CD4-positive, alpha-beta T cell treated with Interleukin-6 at 100 ng/mL for 8 hours (primary cell): ENCODE results near the gene GDF2.

Experiments
- DNase-seq: peaks from one replicate; pipeline ENCODE4 v3.0.0-alpha.2; 2020; ENCODE audit warnings: mixed read lengths, low spot score

The GDF2 gene

DNA sequence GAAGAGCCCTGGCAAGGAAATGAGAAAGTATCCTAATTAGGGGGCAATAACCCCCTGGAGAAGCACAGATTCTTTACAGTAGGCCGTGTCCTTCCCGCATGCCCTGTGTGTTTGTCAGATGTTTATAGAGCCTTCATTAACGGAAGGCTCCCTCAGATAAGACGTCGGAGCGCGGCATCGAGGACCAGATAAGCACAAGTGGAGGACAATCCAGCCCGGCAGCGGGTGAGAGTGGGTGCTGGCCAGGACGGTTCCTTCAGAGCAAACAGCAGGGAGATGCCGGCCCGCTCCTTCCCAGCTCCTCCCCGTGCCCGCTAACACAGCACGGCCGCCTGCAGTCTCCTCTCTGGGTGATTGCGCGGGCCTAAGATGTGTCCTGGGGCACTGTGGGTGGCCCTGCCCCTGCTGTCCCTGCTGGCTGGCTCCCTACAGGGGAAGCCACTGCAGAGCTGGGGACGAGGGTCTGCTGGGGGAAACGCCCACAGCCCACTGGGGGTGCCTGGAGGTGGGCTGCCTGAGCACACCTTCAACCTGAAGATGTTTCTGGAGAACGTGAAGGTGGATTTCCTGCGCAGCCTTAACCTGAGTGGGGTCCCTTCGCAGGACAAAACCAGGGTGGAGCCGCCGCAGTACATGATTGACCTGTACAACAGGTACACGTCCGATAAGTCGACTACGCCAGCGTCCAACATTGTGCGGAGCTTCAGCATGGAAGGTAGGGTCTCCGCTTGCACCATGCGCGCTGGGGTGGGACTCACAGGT lies at the start of gene GDF2:
GDF2 (plus strand) TSS at position 155 of the 762 bp plus-strand sequence; CDS start at position 370, 215 bp downstream.
- no peak for DNase-seq

DNA sequence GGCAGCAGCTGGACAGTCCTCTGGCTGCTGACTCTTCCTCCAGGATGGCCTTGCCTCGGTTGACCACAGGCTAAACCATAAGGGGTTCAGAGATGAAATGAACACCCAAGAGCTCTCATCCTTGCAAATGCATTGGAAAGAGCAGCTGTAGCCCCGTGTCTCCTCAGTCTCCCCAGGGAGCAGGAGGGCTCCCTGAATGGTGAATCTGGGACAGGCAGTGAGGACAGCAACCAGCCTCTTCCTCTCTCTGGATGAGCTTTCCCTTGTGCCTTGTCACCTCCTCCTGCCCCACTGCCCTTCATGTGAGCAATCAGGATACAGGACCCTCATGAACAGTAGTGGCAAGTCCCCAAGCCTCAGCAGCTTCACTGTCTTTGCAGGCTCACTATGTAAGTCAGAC lies 46.2 kb upstream of the GDF2 start:
- no peak for DNase-seq

DNA sequence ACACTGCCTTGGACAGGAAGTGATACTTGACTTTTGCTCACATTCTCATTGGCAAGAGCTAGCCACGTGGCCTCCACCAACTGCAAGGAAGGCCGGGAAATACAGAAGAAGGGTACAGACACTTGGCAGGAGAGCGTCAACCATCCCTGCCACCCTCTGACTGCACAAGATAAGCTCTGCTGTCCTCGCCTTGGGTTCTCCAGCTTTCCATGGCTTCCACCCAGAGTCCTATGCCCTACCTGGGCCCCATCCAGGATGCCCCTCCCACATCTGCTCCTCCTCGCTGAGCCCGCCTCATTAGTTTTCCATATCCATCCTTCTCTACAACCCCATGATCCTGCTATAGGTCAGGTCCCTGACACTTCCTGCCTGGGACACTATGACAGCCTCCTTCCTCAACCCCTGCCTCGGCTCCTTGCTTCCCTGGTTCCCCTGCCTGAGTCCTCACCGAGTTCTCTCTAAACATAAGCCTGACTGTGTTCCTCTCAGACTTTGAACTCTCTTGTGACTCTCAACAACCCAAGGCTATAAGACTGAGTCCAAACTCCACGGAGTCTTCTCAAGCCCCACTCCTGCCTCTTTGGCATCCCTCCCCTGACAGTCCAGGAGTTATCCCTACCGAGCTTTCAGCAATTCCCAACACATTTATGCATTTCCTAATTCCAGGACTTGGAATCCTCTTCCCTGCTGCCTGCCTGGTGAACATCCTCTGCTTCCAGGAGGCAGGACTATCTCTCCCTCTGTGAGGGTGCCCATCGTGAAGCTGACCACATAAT lies 45.5 kb upstream of the GDF2 start:
- DNase-seq, result no peak

DNA sequence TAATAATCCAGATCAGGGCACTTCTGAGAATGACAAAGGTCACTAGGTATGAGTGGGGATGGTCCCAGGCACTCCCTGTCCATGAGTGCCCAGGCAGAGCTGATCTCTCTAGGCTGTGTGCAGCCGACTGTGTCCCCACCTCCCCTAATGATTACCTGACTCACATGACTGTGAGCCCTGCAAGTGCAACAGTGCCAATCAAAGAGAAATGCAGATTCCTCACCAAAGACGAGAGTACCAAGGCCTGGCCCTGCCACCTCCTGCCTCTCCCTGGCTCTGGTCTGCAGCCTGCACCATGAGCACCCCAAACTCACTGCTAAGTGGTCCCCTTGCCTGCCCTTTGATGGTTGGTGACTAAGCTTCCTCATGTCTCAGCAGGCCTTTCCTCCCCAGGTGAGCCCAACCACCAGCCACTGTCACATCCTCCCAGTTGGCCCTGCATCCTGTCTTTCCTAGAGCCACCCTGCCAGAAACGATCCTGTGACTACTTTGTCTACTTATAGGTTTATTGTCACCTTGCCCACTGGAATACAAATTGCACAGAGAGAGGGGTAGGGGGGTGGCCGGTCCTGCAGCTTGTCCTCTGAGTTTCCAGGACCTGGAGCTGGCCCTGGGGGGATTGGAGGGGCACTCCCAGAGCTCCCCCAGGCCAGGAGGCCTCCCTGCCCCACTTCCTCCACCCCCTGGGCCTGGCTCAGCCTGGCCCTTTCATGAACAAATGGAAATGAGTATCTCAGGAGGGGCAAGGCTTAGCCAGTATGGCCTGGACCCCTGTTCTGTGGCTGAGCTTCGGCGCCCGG lies 44.7 kb upstream of the GDF2 start:
- peak; percentile 72 for DNase-seq

DNA sequence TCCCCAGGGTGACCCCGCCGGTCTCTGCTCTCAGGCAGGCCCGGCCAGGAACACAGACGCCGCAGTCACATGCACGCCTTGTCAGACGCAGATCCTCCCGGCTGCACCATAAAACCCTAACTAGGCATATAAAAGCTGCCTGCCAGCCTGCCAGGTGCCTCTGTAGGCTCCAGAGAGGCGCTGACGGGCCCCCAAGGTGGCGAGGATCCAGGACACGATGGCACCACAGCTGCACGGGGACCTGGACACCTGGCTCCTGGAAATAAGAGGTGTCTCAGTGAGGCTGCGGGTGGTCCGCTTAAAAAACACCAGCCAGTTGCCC lies 44.1 kb upstream of the GDF2 start:
- DNase-seq, result no peak

DNA sequence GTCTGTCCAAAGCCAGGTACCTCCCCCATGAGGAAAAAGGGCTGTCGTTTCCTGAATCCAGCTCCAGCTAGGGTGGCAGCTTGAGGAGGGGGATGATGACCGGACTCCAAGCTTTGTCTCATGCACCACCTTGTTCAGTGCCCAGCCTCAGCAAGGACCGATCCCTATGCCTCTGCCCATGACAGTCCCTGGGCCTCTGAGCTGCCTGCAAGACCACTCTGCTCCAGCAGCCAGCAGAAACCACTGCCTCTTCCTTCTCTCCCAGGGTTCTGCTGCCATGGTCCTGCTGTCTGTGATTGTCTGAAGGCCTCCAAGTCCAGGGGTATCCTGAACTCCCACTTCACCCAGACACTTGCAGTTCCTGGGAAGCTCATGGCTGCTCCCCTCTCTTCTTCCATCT lies 43.5 kb upstream of the GDF2 start:
- DNase-seq, result no peak

DNA sequence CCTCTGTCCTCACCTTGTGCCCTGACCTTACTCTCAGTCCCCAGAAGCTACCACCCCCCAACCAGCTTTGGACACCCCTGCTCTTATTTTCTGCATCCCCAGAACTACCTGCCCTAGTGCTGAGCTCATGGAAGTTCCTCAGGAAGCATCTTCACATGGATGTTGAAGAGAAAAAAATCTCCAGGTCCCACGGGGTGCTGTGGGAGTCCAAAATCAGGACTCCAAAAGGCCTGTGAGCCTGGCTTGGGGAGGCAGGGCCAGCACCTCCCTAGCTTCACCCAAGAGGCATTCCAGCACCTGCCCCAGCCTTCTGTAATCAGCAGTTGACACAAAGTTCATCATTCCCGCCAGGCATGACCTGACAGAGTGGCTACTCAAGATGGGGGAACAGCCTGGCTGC lies 43.0 kb upstream of the GDF2 start:
- no peak for DNase-seq

DNA sequence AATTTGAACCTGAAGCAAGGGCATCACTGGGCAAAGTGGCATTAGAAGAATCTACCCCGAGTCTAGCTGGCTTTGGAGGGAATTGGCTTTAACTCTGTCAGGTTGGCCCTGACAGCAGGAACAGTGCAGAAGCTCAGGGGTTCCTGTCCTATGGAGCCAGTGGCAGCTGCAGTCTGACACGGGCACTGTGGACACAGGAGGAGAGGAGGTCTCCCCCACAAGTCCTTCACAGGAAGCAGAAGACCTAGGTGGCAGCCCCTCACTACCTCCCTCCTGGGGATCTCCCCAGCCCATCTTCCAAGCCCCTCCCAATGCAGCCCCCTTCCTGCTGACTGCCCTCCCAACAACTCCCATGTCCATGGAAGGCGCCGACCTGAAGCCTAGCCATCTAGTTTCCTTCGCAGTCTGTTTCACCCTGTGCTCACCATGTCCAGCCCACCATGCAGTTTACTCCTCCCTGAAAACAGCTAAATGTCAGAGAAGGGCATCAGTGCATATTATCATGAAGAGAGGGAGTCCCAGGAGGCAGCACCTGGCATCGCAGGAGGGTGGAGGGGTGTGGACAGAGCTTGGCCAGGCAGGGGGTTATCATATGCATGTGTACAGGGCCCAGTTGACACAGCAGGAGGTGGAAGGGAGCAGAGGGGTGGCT lies 40.1 kb upstream of the GDF2 start:
- no peak for DNase-seq

DNA sequence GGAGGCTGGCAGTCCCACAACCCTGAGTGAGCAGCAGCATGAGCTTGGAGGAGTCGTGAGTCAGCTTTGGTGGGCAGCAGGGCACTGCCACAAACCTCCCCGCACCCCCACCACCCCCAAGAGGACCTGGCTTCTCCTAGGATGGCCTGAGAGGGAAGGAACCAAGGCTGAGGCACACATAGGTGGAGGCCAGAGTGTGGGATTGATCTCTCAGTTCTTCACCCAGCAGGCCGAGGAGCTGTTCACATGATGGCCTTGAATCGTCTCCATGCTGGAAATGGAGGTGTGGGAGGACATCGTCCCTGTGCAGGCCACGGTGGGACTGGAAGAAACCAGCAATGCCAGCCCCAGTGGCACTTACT lies 39.6 kb upstream of the GDF2 start:
- no peak for DNase-seq

DNA sequence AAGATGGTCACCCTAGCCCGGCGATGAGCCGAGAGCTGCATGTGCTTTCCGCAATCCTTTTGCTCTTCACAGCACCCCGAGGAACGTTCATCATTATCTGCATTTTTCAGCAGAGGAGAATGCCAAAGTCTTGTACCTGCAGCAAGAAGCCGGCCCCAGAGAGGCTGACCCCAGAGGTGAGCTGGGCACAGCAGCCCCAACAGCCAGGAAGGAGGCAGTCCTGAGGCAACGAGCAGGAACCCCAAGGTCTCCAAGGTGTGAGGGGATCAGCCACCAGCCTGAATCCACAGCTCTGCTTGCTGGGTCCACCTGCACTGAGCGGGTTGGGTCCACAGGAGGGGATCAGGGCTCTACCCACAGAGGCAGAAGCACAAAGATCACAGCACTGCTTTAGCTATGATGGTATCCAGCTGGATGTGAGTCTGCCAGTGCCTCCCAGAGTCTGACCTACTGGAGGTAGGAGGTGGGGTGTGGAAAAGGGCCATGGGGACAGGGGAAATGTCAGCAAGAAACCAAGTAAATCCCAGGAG lies 39.1 kb upstream of the GDF2 start:
- no peak for DNase-seq

DNA sequence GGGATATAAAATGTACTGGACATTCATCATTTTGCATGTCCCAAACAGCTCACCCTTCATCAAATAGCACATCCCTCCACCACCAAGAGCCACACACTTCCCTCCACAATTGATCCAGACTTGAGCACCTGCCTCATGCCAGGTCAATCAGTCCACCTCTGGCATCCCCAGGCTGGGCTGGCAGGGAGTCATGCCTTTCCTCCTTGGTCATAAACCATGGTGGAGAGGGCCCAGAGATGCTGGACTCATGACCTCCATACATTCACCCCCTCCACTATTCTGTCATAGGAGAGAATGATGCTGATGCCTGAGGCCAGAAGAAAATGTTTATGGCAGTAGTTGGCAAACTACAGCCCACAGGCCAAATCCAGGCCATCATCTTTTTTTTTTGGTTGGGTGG lies 38.4 kb upstream of the GDF2 start:
- DNase-seq, result no peak

DNA sequence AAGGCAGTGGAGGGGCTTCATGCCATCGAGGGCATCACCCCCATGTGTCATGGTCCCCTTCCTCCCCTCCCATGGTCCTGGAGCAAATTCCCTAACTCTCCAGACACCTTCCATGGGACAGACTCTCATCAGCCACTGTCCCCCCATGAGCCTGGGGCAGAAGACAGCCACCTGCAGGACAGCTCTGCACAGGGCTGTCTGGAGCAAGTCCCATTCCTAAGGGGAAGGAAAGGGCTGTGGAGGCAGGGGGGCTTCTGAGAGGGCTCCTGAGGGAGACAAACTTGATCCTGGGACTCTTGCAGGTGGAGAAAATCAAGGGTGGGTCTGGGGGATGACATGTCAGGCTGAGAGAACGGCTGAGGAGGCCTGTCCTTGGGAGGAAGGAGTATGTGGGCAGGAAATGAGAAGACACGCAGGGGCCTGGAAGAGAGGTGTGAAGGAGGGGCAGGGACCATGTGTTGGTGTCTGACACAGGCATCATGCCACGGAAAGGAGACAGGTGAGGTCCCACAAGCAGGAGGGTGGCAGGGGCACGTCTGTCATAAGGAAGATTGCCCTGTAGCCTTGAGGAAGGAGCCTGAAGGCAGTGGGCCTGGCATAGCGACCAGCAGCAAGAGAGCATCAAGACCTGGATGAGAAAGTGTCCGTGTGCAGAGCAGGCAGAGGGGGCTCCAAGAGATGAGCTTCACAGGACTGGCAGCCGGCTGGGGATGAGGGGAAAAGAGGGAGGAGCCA lies 36.7 kb upstream of the GDF2 start:
- no peak for DNase-seq

DNA sequence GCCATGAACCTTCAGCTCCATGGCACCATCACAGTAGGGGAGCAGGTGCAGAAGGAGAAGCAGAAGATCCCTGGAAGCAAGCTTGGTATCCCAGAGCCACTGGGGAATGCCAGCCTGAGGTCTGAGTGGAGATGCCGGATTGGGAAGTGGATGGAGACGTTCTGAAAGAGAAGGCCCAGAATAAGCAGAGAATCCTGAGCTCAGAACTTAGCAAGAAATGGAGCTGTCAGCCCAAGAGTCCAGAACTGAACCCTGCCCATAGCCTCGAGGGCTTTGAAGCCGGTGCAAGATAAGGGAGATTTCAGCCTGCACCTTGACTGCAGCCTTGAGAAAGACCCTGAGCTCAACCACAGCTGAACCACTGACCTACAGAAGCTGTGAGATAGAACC lies 36.1 kb upstream of the GDF2 start:
- no peak for DNase-seq

DNA sequence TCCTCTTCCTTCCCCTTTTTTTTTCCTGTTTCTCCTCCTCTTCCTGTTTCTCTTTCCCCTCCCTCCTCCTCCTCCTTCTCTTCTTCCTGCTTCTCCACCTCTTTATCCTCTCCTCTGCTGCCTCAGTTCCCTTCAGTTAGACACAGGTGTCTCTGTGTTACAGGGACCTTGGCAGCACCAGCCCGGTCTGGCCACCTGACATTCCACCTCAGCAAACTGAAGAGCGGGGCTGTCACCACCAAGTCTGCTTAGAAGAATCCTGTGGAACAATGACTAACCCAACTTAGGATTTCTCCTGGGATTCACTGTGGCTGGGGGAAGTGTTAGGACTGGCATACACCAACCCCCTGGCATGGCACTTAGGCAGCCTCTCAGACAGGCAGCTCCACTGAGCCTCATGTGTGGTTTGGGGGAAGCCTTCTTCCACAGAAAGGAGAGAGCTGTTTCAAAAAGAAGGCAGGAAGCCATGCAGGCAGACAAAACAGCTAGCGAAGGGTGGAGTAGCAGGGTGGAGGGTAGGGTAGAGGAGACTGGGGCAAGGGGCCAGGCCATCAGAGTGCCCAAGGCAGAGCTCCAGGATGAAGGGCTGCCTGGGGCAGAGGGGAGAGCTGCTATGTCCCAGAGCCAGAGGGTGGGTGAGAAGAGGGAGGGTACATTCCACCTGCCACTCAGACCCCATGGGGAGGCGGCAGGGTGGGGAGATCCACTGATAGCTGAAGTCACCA lies 35.5 kb upstream of the GDF2 start:
- DNase-seq, result peak; percentile 14

DNA sequence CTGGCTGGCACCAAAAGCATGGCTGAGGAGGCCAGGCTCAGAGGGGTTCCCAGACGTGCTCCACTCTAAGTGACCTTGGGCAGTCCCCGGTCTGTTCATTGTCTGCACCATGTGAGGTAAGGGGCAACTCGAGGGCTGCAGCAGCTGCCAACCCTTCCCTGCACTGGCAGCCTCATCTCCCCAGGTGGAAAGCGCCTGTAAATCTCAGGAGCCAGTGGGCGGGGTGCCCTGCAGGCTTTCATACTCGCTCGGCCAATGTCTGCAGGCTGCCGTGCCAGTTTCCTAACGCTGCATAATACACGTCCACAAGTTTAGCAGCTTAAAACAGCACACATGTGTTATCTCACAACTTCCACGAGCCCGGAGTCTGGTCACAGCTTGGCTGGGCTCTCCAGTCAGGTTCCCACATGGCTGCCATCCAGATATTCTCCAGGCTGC lies 34.9 kb upstream of the GDF2 start:
- DNase-seq, result no peak

DNA sequence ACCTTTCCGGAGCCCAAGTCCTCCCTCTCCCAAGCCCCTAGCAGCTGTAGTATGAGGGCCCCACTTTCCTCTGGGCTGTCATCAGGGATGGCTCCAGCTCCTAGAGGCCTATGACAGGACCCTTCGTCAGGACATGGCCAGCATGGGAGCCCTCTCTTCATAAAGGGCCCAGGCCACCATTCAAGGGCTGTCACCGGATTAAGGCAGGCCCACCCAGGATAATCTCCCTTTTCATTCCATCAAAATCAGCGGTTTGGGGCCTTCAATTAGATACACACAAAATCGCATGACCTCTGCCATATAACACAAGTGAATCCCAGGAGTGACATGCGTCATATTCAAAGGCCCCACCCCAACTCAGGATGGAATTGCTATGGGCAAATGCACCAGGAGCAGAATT lies 34.4 kb upstream of the GDF2 start:
- DNase-seq, result no peak

DNA sequence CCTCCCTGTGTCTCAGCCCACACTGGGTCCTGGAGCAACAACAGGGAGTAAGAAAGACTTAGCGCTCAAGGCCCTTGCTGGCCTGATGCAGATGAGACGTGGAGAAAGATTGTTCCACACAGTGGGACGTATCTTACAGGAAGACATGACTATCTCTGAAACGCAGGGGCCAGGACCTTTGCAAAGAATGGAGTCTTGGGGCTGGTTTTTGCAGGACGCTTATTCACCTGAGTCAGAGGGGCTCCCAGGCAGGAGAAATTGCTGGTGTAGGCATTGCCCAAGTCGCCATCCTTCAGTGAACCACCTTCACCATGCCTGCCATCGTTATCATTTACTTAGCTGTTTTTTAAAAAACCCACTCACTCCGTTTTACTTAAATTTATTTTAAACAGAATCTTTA lies 34.0 kb upstream of the GDF2 start:
- no peak for DNase-seq

DNA sequence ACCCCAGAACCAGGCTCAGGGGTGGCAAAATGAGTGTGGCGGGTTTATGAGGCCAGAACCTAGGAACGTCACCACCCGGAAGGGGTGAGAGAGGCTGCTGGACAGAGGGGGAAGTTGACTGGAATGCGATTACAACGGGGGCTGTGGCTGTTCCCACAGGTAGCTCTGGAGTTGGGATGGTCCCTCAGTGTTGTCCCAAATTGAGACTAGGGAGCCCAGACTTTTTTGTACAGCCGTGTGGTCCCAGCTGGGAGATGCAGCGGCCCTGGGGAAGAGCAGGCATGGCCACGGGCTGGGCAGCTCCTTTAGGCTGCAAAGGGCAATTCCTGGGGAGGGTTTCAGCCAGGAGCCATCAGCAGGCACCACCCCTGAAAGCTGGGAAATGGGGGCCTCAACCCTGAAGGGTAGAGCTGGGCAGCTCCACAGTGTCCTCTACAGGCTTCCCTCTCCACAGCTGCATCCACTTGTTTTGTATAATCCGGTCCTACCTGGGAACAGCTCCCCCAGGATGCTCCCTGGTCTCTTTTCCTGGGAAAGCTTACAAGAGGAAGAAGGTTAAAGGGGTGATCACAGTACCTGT lies 33.2 kb upstream of the GDF2 start:
- DNase-seq, result no peak

DNA sequence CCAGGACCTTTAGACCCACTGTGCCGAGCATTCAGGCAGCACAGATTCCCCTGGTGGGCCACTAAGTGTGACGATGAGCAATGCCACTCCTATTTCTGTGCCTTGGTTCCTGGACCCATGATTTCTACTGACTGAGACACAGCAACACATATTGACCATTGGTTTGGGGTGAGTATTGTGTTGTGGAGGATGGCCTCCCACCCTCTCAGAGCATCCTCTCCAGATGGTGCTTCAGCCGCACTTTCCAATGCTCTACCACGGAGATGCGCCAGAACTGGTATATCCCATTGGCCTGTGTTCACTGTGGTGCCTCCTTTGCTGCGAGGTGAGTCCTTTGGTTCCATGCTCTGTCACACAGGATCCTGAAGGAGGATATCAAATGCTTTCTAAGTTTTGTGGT lies 32.3 kb upstream of the GDF2 start:
- no peak for DNase-seq

DNA sequence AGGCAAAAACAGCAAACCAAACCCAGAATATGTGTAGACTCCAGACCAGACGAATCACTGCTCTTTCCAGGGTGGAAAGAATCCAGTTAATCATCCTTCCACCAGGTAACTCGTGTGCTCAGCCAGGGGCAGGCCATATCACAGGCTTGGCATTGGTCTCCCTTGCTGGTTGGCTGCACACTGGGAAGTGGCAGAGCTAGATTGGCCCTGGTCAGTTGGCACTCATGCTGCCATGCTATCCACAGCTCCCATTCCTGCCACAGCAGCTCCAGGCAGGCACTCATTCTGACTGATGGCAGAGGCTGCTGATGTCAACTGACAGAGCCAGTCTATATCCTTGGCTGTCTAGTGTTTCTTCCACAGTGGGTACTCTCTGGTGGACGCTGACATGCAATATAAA lies 31.9 kb upstream of the GDF2 start:
- DNase-seq, result no peak

DNA sequence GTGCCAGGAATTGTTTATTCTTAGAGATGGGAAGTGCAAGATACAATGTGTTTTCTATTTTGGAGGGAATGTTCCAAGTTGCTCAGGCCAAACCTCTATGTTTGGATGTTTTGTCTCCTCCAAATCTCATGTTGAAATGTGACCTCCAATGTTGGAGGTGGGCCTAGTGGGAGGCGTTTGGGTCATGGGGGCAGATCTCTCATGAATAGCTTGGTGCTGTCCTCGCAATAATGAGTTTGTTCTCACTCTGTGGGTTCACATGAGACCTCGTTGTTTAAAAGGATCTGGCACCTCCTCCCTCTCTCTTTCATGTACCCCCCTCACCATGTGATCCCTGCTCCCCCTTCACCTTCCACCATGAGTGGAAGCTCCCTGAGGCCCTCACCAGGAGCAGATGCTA lies 30.6 kb upstream of the GDF2 start:
- DNase-seq, result no peak
